PC-9 (cell line): ENCODE results near the gene RAB11FIP4. TPM values are rescaled to one million over a fixed set of nuclear protein-coding genes. Genes with fewer than 3 reads are reported as not detected.

Experiments
- BruUV-seq: library from RNA; stranded (reverse); fragments of 400-500 nt; replicated peaks from 2 replicates; lab custom pipeline; 2021; lab: Mats Ljungman, UMichigan
- CTCF ChIA-PET: fragments of 300-600 bp; sonication (Branson Sonifier 250); formaldehyde crosslinking; loops from one replicate; lab custom pipeline; 2022; ENCODE audit warnings: antibody characterized with exemption; lab: Charles Lee
- POLR2A ChIA-PET: fragments of 300-600 bp; sonication (Branson Sonifier 250); formaldehyde crosslinking; loops from one replicate; lab custom pipeline; 2022; ENCODE audit warnings: antibody characterized with exemption; ENCODE audit not compliant: unreplicated experiment; lab: Charles Lee
- DNase-seq, 2 experiments: peaks; one replicate each; pipeline versions ENCODE4 v3.0.0 to v3.0.0-alpha.2; 2015 to 2022; ENCODE audit warnings: mixed read lengths in 1 of 2
- H2AFZ ChIP-seq: fragments of 200-600 bp; sonication (generic); 2 replicates; pipeline ENCODE4 v1.8.1; 2017; ENCODE audit warnings: antibody characterized with exemption
- H3F3A ChIP-seq: fragments of 200-600 bp; sonication (generic); 2 replicates; pipeline ENCODE4 v1.8.1; 2017; ENCODE audit warnings: antibody characterized with exemption, mild to moderate bottlenecking, low read depth; ENCODE audit not compliant: insufficient read depth
- H3K27ac ChIP-seq: fragments of 200-600 bp; sonication (generic); 2 replicates; pipeline ENCODE4 v1.6.1; 2016; ENCODE audit warnings: mixed run types
- H3K27me3 ChIP-seq: fragments of 200-600 bp; sonication (generic); 2 replicates; pipeline ENCODE4 v1.6.1; 2016; ENCODE audit warnings: low read depth, mixed run types; ENCODE audit not compliant: insufficient read depth
- H3K36me3 ChIP-seq: fragments of 200-600 bp; sonication (generic); 2 replicates; pipeline ENCODE4 v1.6.1; 2016; ENCODE audit warnings: low read depth, mixed run types
- H3K4me1 ChIP-seq: fragments of 200-600 bp; sonication (generic); replicated peaks from 2 replicates; pipeline ENCODE4 v1.6.1; 2016; ENCODE audit warnings: mixed run types; ENCODE audit not compliant: insufficient read depth
- H3K4me2 ChIP-seq: fragments of 200-600 bp; sonication (generic); 2 replicates; pipeline ENCODE4 v1.6.1; 2017; ENCODE audit warnings: mixed run types
- H3K4me3 ChIP-seq: fragments of 200-600 bp; sonication (generic); 2 replicates; pipeline ENCODE4 v1.6.1; 2016; ENCODE audit warnings: mixed run types
- H3K79me2 ChIP-seq: fragments of 200-600 bp; sonication (generic); 2 replicates; pipeline ENCODE4 v1.6.1; 2017; ENCODE audit warnings: low read depth, mixed run types
- H3K9me2 ChIP-seq: fragments of 200-600 bp; sonication (generic); 2 replicates; pipeline ENCODE4 v1.8.1; 2017; ENCODE audit warnings: mild to moderate bottlenecking; ENCODE audit not compliant: insufficient read depth
- H3K9me3 ChIP-seq: fragments of 200-600 bp; sonication (generic); 2 replicates; pipeline ENCODE4 v1.8.1; 2016; ENCODE audit warnings: low read depth; ENCODE audit not compliant: insufficient read depth
- H4K20me1 ChIP-seq: fragments of 200-600 bp; sonication (generic); 2 replicates; pipeline ENCODE4 v1.8.1; 2017; ENCODE audit not compliant: insufficient read depth
- CTCF ChIP-seq: fragments of 200-600 bp; sonication (generic); conservative IDR thresholded peaks from 2 replicates; pipeline ENCODE4 v1.6.1; 2017; ENCODE audit warnings: mixed run types, antibody characterized with exemption, mild to moderate bottlenecking, moderate library complexity
- EZH2 ChIP-seq: fragments of 200-600 bp; sonication (generic); IDR thresholded peaks from 2 replicates; pipeline ENCODE4 v1.8.0; 2017; ENCODE audit warnings: antibody characterized with exemption, low read depth
- intact Hi-C: fragments of 100-400 bp; cut with micrococcal nuclease; formaldehyde crosslinking; loops from one replicate; pipeline ENCODE4 v1.10.0; 2022; ENCODE audit not compliant: unreplicated experiment
- total RNA-seq: library from RNA; stranded (reverse); gene quantifications from 2 replicates; pipeline ENCODE4 v1.2.3, GENCODE V29; 2021

The RAB11FIP4 gene
- total RNA-seq, 1 experiment from 2014 or later = 22.9 TPM

DNA sequence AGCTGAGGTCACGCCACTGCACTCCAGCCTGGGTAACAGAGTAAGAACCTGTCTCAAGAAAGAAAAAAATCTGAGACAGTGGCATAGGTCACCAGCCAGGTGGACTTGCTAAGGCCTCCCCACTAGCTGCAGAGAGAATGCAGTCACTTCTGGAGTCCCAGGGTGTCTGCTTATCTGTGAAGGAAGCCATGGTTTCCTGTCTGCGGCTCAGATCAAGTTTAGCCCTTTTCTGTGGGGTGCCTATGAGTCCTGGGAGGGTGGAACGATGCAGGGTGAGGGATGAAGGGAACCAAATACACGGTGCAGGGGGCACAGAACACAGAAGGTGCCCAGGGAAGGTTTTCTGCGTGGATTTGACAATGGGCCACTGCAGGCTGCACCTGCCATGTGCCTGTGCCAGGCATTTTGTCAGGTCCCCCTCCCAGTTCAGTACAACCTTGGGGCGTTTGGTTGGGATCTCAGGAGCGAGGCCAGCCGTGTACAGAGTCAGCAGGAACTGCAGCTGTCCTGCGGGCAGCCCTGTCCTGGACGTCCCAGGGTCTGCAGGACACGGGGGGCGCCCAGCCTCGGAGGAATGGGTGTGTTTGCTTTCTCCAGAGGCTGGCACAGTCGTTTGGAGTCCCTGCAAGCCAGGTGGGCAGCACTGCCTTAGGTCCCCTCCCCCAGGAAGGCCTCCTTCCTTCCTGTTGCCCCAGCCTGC lies 41.8 kb downstream of the RAB11FIP4 start:
- POLR2A ChIA-PET = no interaction called here

DNA sequence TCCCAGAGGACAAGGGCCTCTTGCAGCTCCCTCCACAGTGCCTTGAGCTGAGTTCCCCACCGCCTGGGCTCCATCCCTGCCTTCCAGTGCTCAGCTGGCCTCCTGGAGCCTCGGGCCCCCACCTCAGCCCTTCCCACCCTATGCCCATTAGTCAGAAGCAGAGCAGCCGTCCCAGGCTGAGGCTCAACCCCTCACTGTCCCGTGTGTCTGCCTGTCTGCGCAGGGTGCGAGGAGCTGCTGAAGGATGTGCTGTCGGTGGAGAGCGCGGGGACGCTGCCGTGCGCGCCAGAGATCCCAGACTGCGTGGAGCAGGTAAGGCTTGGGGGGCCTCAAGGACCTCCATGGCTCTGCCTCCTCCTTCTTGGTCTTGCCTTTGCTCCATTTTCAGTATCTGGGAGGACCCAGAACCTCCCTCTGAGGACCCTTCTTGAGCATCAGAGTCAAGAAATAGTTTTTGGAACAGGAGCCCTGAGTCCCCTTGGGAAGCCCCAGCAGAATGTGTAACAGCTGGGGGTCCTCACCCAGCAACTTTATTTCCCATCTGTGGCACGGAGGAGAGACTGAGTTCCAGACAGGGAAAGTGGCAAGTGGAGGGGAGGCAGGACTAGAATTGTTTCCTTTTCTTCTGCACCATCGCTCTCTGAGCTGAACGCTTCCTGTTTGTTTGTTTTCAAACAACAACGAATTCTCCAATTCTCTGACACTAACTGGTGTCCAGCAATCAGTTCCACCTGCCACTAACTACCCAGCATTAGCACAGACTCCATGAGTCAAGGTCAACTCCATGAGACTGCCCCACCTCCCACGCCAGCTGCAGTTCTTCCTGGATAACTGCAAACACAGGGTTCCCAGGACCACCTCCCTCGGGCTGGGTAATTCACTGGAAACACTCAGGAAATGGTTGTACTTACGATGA lies 42.6 kb downstream of the RAB11FIP4 start:
- Histone ChIP-seq H3K4me2 (no peak overlapping the region), H3K4me1 (no peaks in the 10 kb centered on the region; the same call in 1 of the 2 replicates), H3K27ac (no peak overlapping the region), H3K27me3 (no peaks in the 10 kb centered on the region), H3K4me3 (no peak overlapping the region), H3K9me3 (no peaks in the 10 kb centered on the region), H3K9me2 (no peaks in the 10 kb centered on the region), H3K36me3 (no peaks in the 10 kb centered on the region), H3K79me2 (no peaks in the 10 kb centered on the region), H2AFZ (no peak overlapping the region), H3F3A (no peaks in the 10 kb centered on the region), H4K20me1 (no peaks in the 10 kb centered on the region)
- intact Hi-C loops = loop anchor here (10.0 kb wide), 1 partner anchor 51 kb away; no protein-coding TSS in a partner anchor
- POLR2A ChIA-PET = no interaction called here
- no peak for DNase-seq
- no peak for TF ChIP-seq CTCF
- TF ChIP-seq EZH2 = no peak
- no TSS peak for BruUV-seq
- CTCF ChIA-PET = no interaction called here

More for the DNA sequence above, 41.8 kb downstream of the RAB11FIP4 start:
- Histone ChIP-seq H4K20me1 (no peaks in the 10 kb centered on the region), H3K27ac (no peak overlapping the region), H3F3A (no peaks in the 10 kb centered on the region), H3K4me1 (no peaks in the 10 kb centered on the region; the same call in 1 of the 2 replicates), H3K4me2 (no peak overlapping the region), H3K9me3 (no peaks in the 10 kb centered on the region), H3K9me2 (no peaks in the 10 kb centered on the region), H3K4me3 (no peak overlapping the region), H3K27me3 (no peaks in the 10 kb centered on the region), H3K36me3 (no peaks in the 10 kb centered on the region), H3K79me2 (no peaks in the 10 kb centered on the region), H2AFZ (no peak overlapping the region)
- intact Hi-C loops = loop anchor here (10.0 kb wide), 1 partner anchor 52 kb away; no protein-coding TSS in a partner anchor
- DNase-seq = no peak
- no peak for TF ChIP-seq CTCF
- no peak for TF ChIP-seq EZH2
- CTCF ChIA-PET = no interaction called here
- no TSS peak for BruUV-seq

DNA sequence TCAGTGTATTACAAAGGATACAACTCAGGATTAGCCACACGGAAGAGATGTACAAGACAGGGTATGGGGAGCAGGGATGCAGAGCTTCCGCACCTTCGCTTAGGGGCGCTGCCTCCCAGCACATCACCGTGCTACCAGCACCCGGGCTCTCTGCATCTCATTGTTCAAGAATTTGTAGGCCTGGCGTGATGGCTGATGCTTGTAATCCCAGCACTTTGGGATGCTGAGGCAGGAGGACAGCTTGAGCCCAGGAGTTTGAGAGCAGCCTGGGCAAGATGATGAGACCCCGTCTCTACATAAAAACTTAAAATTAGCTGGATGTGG lies 43.2 kb downstream of the RAB11FIP4 start:
- Histone ChIP-seq H3K27ac (no peak overlapping the region), H4K20me1 (no peaks in the 10 kb centered on the region), H3F3A (no peaks in the 10 kb centered on the region), H3K79me2 (no peaks in the 10 kb centered on the region), H3K4me3 (no peak overlapping the region), H3K4me2 (no peak overlapping the region), H3K4me1 (no peaks in the 10 kb centered on the region; the same call in 1 of the 2 replicates), H3K36me3 (no peaks in the 10 kb centered on the region), H3K9me2 (no peaks in the 10 kb centered on the region), H3K27me3 (no peaks in the 10 kb centered on the region), H3K9me3 (no peaks in the 10 kb centered on the region), H2AFZ (no peak overlapping the region)
- BruUV-seq = no TSS peak
- no peak for DNase-seq
- TF ChIP-seq EZH2 (no peak), CTCF (no peak)
- intact Hi-C loops = loop anchor here (10.0 kb wide), 1 partner anchor 50 kb away; no protein-coding TSS in a partner anchor
- ChIA-PET CTCF (no interaction called here), POLR2A (no interaction called here)
